Right lobe of liver (tissue), 6 donors: ENCODE data around the gene CSTF2T. TPM values are rescaled to one million over a fixed set of nuclear protein-coding genes. Genes with fewer than 3 reads are reported as not detected.

ENCODE experiments used
- ATAC-seq, 4 donors: fragments of 200-7000 bp; cut with Tn5 transposase; one replicate each; pipeline ENCODE4 v1.9.1; 2020; ENCODE audit warnings: mild to moderate bottlenecking in 4 of 4, moderate library complexity in 4 of 4
- DNase-seq, 3 donors: peaks; one replicate each; pipeline ENCODE4 v3.0.0-alpha.2; 2020
- H3K27ac ChIP-seq, 3 donors: fragments of 200-600 bp; one replicate each; pipeline ENCODE4 v1.8.0; 2022
- H3K27me3 ChIP-seq, 2 donors: fragments of 200-600 bp; one replicate each; pipeline ENCODE4 v1.8.0; 2022
- H3K36me3 ChIP-seq, 4 donors: fragments of 200-600 bp; sonication (generic) in 1 of 4; one replicate each; pipeline versions ENCODE4 v1.5.1 to v1.8.0; 2017 to 2022; ENCODE audit warnings: control low read depth in 1 of 4
- H3K4me1 ChIP-seq, 4 donors: fragments of 200-600 bp; sonication (generic) in 1 of 4; one replicate each; pipeline versions ENCODE4 v1.5.1 to v1.8.0; 2017 to 2022; ENCODE audit warnings: control low read depth in 1 of 4
- H3K4me3 ChIP-seq, 3 donors: fragments of 200-600 bp; one replicate each; pipeline ENCODE4 v1.8.0; 2022
- H3K9me3 ChIP-seq, 4 donors: fragments of 200-600 bp; sonication (generic) in 1 of 4; one replicate each; pipeline versions ENCODE4 v1.5.1 to v1.8.0; 2017 to 2022; ENCODE audit warnings: control low read depth in 1 of 4
- CTCF ChIP-seq, 4 donors: fragments of 200-600 bp in 3 of 4; fragments of 450-650 bp in 1 of 4; IDR thresholded peaks; one replicate each; pipeline versions ENCODE4 v1.5.1 to v1.8.0; 2016 to 2022; ENCODE audit warnings: antibody characterized with exemption in 4 of 4, mild to moderate bottlenecking in 2 of 4
- POLR2A ChIP-seq: fragments of 450-650 bp; IDR thresholded peaks from one replicate; pipeline ENCODE4 v1.6.1; 2017; ENCODE audit warnings: antibody characterized with exemption, mild to moderate bottlenecking
- WGBS: methylation state at CpG from one replicate; pipeline ENCODE4 v1.1.6; 2018; ENCODE audit warnings: low coverage, low lambda C conversion rate; ENCODE audit not compliant: insufficient coverage; ENCODE audit errors: missing lambda C conversion rate; 5-methylcytosine and 5-hydroxymethylcytosine counted together
- intact Hi-C, 2 donors: fragments of 100-400 bp; cut with DNase I; formaldehyde crosslinking; loops; one replicate each; pipeline versions ENCODE4 v1.11.2 to v1.14.1; 2022
- total RNA-seq, 6 experiments: library from RNA; depleted of rRNA in 2 of 6; stranded (reverse); fragments of >200 nt in 2 of 6; fragmentation: NEBNext Ultra II Directional in 3 of 6; extraction: Animal tissue kit (Norgen Biotek cat#: 25700) in 3 of 6; gene quantifications; one replicate each; pipeline versions ENCODE4 v1.1.0 to v1.2.4, GENCODE V29; 2016 to 2023
- donor health status: DM: no; HTN: yes; CAD: no.
- donor health status: DM: no; HTN: no; CAD: no.
- donor health status: DM: no; HTN: no; CAD: no.
- donor health status: DM: no; HTN: yes; CAD: no.
- donor health status: DM: no; HTN: yes; CAD: no.

CSTF2T gene
- total RNA-seq, 6 experiments from 2014 or later: 8.0 to 12.3 (median 8.9) TPM

GRCh38 chr10:51667678-51668335 lies 31.6 kb downstream of the CSTF2T start:
- intact Hi-C loops: no loop called here
- Histone ChIP-seq H3K27ac (no peak overlapping the region), H3K4me3 (no peak overlapping the region), H3K36me3 (no peaks in the 10 kb centered on the region), H3K9me3 (no peaks in the 10 kb centered on the region), H3K27me3 (no peaks in the 10 kb centered on the region), H3K4me1 (no peaks in the 10 kb centered on the region)
- DNase-seq (no peak), ATAC-seq (no peak)
- TF ChIP-seq POLR2A (no peak), CTCF (IDR thresholded peaks at IDR 0.05) (no peak)
- WGBS: 10% methylated on average over 1 of the region's 1 CpG

DNA sequence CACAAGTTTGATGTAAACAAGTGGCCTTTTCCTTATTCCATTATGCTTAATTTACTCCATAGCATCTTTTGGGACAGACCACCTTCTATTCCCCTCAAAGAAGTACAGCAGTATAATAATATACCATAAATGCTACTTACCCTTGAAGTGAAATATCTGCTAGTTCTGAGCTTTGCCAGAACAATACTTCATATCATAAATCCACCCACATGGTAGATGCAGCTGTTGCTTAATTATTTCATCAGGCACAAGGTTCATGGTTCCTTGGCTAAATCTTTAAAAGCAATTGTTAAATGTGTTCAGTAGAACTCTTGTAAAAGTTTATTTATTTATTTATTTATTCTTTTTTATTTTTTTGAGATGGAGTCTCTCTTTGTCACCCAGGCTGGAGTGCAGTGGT lies 32.9 kb downstream of the CSTF2T start:
- TF ChIP-seq CTCF (IDR thresholded peaks at IDR 0.05) (no peak), POLR2A (no peak)
- no peaks in the 10 kb centered on the region for H3K4me1 ChIP-seq
- intact Hi-C loops: no loop called here
- no peak for DNase-seq
- no peaks in the 10 kb centered on the region for H3K27me3 ChIP-seq
- no peak overlapping the region for H3K27ac ChIP-seq
- H3K4me3 ChIP-seq: no peak overlapping the region
- ATAC-seq: no peak
- no peaks in the 10 kb centered on the region for H3K9me3 ChIP-seq
- no peaks in the 10 kb centered on the region for H3K36me3 ChIP-seq

DNA sequence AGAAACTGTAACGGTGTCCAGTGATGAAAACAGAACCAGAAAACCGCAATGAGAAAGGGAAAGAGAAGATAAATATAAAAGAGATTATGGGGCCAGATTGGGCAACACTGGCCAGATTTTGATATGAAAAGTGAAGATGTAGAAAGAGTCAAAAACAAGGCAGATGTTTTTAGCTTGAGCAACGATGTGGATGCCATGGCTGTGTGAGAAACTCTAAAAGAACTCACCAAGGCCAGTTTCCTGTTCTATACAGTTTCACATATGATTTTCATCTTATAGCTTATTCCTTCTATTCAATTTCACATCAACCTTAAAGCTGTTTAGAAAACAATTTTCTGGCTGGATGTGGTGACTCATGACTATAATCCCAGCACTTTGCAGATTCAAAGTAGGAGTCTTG lies 36.3 kb downstream of the CSTF2T start:
- no peaks in the 10 kb centered on the region for H3K4me1 ChIP-seq
- ATAC-seq (no peak), DNase-seq (no peak)
- H3K4me3 ChIP-seq: no peak overlapping the region
- 46% methylated on average over 3 of the region's 3 CpGs for WGBS
- intact Hi-C loops: no loop called here
- no peak for TF ChIP-seq CTCF (IDR thresholded peaks at IDR 0.05)
- no peak for TF ChIP-seq POLR2A
- H3K36me3 ChIP-seq: no peaks in the 10 kb centered on the region
- H3K27me3 ChIP-seq: no peaks in the 10 kb centered on the region
- H3K27ac ChIP-seq: no peak overlapping the region
- no peaks in the 10 kb centered on the region for H3K9me3 ChIP-seq

GRCh38 chr10:51659344-51659743 lies 40.1 kb downstream of the CSTF2T start:
- 50% methylated on average over 1 of the region's 1 CpG for WGBS
- Histone ChIP-seq H3K4me1 (no peaks in the 10 kb centered on the region), H3K27me3 (no peaks in the 10 kb centered on the region), H3K9me3 (no peaks in the 10 kb centered on the region), H3K36me3 (no peaks in the 10 kb centered on the region), H3K27ac (no peak overlapping the region), H3K4me3 (no peak overlapping the region)
- no peak for ATAC-seq
- TF ChIP-seq POLR2A (no peak), CTCF (IDR thresholded peaks at IDR 0.05) (no peak)
- no peak for DNase-seq
- intact Hi-C loops: no loop called here

- TF ChIP-seq CTCF (IDR thresholded peaks at IDR 0.05): no peak
- TF ChIP-seq POLR2A: no peak
- Histone ChIP-seq H3K4me1 (no peaks in the 10 kb centered on the region), H3K4me3 (no peak overlapping the region), H3K9me3 (no peaks in the 10 kb centered on the region), H3K36me3 (no peaks in the 10 kb centered on the region), H3K27ac (no peak overlapping the region), H3K27me3 (no peaks in the 10 kb centered on the region)
- 33% methylated on average over 2 of the region's 2 CpGs for WGBS
- intact Hi-C loops: no loop called here
- no peak for ATAC-seq
- DNase-seq: no peak
These were observed 41.4 kb downstream of the CSTF2T start for GRCh38 chr10:51658000-51658399.
